Measurements from ENCODE around the gene ANKS1B.
A peak's percentile ranks its signal among the peaks of the same experiment; 100 is the strongest.

The ANKS1B gene

DNA sequence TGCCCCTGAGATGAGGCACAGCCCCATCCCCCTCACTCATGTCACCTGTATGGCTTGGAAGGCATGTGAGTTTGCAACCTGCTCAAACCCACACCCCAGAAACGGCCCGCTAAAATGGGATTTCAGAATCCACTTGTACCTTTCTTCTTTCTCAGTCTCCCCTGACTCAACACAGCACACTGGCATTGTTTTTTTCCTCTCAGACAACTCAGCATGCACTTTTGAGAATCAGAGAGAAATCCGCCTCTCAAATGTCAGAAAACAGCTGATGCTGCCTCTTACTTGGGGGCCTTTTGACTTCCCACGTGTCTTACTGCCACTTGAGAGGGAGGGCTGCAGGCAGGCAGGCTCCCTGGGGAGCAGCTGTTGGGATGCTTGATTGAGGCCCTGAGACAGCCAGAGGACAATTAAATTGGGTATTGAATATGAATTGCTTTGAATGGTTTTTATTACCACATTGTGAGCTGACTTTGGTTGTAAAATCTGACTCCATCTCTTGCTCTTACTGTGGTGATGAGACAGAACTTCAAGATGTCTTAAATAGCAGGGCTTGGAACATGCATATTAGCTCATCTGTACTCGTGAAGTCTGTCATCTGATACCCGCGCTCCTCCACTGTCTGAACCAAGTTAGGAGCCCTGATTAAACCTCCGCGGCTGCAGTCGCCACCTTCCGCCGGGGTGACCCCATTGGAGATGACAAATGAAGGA lies 1243.0 kb downstream of the ANKS1B start:
- peak in 4 of 56 donors; percentile 18 to 34 (median 30) for DNase-seq

DNA sequence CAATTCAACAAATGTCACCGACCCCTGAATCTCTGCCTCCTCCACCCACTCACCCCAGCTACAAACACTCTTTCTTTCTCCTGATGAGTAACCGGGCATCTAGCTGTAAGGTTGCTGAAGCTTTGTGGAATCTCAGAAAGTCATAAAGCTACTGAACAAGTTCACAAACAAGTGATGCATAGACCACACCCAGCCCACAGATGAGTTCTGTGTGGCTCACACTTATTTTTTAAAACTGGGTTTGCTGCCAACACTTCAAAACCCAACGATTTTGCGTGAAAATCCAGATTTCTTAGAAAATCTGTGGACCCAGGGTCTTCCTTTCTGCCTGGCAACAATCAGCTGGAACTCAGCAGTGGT lies 1243.6 kb downstream of the ANKS1B start:
- no peak for DNase-seq

DNA sequence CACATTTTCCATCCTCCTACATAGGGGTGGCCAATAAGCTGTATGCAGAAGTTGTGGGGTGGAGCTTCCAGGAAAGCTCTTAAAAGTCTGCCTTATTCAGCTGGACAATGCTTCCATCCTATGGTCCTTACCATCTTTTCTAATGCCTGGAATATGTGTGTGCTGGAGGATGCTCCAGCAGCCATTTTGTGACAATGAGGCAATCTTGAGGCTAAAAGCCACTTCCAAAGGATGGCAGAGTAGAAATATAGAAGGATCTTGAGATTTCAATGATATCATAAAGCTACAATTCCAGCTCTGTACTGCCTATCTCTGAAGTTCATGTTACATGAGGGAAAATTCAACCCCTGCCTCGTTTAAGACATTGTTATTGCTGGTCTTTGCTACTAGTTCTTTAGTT lies 1244.0 kb downstream of the ANKS1B start:
- DNase-seq, result no peak

DNA sequence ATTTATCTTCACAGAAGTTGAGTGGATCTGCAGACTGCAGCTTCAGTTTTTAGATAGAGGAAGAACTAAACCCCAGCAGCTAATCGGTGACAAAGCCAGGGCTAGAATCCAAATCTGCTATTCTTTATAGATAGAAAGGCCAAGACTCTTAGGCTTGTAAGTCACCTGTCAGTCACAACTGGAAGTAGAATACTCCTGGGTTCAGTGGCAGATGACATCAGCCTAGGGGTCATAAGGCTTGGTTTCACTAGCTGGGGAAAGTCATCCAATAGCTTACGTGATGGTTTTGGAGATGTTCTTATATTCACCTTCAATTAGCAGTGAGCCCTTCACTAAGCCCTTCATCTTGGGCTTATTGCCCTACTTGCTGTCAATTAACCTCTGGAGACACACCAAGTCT lies 1246.2 kb downstream of the ANKS1B start:
- DNase-seq, result no peak

DNA sequence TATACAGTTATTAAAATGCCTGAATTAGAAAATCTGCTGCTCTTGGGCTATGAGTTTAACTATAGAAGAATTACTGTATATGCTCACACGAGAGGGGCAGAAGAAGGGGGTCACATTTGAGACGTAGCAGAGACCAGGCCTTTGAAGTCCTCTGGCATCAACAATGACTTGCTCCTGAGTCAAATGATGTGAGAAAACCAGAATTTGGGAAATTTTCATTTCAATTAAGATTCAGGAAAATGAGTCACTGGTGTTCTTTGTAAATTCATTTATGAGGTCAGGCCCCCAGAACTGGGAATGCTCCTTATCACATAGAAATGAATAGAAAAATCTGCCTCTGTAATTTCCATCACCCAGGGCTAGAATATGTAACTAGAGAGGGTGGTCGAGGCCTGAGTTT lies 1246.7 kb downstream of the ANKS1B start:
- DNase-seq, result no peak

DNA sequence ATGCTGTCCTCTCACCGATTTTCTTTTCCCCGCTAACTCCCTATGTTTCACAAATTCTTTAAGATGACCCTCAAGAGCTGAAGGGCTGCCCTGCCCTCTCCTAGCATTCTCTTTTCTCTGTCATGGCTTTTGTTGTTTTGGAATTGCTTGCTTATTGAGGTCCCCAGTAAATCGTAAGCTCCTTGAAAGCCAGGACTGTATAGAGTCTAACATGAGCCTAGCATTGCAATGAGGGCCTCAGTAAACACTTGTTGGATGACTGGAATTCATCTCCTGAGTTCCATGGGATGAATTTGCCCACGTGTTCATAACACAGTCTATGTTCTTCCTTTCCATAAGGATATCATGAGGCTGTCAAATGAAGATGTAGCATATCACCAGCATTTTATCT lies 1247.4 kb downstream of the ANKS1B start:
- no peak for DNase-seq

DNA sequence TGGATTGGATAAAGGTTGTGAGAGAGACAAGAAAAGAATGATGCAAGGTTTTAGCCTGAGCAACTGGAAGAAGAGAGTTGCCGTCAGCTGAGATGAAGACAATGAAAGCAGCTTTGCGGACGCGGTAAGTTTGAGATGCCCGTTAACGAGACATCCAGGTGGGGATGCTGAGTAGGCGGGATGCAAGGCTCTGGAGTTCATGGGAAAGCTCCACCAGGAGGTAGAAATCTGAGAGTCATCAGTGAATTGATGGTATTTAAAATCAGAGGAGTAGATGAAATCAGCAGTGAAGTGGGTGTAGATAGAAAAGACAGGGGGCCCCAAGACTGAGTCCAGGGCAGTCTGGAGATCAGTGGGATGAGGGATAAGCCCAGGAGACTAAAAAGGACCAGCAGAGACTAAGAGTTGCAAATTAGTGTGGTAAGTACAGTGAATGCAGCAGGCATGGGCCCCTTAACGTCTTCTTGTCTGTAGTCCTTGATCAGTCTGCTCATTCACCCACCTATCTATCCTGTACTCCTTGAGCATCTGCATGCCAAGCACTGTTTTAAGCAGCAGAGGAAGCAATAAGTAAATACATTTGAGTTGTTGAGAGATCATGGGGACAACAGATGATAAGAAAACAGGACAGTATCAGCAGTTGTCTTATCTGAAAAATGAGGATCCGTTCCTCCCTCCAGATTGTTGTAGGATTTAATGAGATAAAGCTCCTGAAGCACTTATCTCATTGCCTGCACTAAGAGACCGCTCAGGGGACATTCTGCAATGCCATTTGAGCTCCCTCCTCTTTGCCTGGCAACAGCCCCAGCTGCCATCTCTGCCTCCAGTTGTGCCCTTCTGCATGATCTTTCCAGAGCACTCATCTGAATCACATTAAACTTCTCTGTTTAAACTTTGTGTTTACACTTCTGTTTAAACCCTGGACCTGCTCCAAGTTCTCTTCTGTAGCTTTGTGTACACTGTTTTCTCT lies 1248.1 kb downstream of the ANKS1B start:
- peak in 3 of 56 donors; percentile 19 to 32 (median 27) for DNase-seq

DNA sequence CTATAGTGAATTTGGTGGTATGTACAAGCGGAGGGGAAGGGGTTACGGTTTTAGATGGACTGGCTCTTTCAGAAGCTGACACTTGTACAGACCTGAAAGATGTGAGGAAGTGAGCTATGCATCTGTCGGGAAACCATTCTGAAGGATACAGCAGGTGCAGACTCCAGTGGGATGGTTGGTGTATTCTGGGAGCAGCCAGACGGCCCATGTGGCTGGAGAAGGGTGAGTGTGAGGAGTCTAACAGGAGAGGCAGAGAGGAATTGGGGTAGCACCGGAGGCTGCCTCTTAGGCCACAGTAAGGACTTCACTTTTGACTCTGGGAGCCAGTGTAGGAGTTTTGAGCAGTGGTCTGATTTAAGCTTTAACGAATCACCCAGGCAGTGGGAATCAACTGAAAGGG lies 1248.9 kb downstream of the ANKS1B start:
- no peak for DNase-seq

DNA sequence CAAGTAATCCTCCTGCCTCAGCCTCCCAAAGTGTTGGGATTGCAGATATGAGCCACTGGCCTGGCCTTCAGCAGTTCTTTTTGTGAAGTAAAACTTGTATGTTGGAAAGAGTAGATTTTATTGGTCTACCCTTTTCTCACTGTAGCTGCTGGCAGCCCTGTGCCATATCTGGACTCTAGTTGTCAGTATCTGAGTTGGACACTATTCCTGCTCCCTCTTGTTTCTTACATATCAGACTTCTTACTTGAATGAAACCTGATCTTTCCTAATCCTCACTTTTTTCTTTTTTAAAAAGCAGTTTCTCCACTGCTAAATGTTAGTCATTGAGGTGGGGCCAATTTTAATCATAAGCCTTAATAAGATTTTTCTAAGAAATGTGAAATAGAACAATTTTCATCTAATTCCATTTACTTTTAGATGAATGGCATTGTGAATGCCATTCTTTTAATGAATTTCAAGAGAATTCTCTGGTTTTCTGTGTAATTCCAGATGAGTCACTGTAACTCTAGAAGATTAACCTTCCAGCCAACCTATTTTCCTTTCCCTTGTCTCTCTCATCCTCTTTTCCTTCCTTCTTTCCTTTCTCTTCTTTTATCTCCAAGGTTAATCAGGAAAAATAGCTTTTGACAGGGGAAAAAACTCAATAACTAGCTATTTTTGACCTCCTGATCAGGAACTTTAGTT lies 1250.9 kb downstream of the ANKS1B start:
- DNase-seq, result no peak

DNA sequence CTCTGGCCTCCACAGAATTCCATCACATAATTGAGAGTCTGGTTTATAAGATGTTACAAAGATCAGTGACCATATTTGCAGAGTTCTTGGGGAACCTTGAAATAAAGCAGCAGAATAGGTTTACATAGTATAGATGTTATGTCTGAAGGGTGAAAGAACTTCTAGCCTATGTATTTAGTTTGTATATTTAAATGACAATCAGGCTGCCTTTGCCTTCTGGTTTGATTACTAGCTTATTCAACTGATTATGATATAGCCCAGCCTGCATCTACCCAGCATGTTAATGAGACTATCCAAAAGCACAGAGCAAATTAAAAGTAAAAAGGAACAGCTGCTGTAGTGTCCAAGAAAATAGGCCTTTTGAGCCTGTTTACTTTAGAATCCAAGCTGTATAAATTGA lies 1254.3 kb downstream of the ANKS1B start:
- DNase-seq, result no peak

DNA sequence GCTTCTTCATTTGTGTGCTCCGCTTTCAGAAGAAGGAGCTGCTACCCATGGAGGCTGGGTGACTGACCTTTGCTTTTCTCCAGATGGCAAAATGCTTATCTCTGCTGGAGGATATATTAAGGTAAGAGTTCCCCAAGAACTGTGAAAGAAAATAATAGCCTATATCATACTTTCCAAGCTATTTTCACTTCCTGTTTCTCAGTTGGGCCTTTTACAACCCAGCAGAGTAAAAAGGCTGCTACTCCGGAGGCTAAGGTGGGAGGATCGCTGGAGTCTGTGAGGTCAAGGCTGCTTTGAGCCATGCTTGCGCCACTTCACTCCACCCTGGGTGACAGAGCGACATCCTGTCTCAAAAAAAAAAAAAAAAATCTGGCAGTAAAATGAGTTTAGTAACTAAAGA lies 1257.5 kb downstream of the ANKS1B start:
- no peak for DNase-seq

DNA sequence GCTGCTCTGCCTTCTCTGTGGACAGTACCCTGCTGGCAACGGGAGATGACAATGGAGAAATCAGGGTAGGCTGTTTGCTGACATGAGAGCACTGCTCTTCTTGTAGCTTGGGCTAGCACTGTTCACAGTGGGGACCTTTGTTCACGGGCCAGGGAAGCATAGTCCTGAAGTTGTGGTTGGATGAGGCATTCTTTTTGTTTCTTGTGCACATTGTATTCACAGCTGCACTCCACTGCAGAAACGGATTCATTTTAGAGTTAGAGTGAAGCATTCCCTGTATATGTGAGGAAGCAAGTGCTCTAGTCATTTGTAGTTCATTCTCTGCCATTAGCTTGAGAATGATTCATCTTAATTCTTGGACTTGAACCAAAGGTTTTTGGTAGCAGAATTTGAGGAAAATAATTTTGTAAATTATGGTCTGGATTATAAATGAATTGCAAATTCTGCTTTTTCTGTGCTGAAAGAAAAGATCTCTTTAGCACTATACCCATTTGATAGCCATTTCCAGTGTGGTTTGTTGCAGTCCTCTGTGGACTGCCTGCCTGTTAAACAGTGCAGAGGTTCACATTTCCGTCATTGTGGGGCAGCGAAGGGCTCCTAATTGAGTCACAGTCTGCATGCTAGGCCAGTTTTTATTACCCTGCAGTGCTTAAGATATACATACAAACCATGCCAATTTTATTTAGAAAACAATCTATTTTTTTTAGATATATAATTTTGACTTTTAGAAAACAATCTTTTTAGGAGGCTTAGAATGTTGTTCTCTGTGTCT lies 1259.1 kb downstream of the ANKS1B start:
- peak in 47 of 56 donors; percentile 10 to 87 (median 63) for DNase-seq

DNA sequence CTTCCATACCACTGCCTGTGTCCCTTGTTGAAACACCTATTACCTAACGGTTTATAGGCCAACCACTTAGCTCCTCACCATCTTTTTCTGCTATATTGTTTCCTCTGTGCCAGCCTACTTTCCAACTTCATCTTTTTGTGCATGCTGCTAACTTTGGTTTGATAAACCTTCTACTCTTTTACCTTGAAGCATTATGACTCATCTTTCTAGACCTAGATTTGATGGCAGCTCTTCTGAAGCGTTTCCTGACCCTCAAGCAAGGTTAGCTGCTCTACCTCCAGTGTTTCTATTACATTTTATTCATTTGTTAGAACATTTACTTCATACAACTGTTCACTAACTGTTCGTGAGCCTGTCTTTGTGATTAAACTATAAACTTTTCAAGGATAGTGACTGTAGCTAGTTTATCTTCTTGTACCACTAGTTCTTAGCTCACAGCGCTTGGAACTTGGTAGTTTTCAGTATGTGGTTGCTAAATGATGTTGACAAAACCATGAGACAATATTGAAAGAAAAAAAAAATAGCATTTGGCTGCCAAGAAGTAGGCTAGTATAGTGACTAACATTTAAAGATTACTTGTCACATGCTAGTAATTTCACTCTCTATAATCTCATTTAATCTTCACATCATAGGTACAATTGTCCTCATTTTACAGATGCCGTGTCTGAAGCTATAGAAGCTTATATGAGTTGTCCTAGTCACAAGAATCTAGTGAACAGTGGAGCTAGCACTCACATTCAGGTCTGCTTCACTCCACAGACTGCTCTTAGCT lies 1260.2 kb downstream of the ANKS1B start:
- DNase-seq, result no peak

DNA sequence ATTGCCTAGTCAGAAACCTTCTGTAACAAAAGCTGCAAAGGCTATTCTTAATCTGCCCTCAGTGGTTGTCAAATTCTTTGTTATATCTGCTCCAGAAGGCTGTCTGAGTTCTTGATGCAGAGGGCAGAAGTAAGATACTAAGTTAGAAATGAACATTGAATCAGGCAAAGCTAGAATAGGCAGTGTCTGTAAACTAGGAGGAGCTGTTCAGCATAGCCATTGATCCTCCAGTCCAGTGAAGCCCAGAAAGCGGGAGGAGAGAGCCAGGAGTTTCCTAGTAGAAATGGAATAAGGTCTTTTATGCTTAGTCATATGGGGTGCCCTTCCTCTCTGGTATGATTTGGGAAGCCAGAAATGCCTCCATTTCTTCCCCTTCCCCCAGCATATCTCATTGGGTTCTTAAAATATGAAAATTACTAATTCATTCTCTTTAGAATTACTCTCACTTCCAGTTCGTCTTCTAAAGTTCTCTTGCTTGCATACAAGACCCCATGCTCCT lies 1263.5 kb downstream of the ANKS1B start:
- peak in 1 of 56 donors; percentile 3 for DNase-seq

DNA sequence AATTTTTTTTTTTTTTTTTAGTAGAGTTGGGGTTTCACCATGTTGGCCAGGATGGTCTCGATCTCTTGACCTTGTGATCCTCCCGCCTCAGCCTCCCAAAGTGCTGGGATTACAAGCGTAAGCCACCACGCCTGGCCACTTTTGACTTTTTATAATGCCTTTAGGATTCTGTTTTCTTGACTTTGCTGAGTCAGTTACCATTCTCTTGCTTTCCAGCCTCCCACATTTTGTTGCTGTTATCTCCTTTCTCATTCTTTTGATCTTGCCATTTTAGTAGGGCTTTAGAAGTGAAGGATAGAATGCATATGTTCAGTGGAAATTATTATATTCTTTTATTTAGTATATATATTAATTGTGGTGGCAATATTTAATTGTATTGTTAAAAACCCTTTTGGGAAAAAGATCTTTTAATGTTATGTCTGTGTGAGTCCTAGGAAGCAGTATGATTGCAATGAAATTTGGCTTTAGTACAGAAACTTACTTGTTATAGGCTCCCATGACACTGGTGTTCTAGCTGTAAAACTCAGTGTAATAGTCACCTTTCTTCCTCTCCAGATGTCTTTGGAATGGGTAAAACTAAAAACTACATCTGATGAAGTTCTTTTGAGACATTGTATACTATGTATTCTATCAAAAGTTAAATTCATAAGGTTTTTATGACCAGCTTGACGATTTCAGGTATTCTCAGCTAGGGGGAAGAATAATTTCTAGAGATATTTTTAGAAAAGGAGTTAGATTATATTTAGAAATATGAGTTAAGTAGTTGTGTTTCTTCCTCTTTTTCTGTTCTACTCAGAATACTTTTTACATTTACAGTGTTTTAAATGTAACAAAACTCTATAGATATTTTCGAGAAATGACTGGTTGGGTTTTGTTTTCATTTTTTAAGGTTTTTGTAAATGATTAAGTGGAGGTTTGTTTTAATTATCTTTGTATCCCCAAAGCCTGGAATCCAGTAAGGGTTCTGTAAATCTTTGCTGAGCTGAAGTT lies 1264.9 kb downstream of the ANKS1B start:
- DNase-seq, result no peak

DNA sequence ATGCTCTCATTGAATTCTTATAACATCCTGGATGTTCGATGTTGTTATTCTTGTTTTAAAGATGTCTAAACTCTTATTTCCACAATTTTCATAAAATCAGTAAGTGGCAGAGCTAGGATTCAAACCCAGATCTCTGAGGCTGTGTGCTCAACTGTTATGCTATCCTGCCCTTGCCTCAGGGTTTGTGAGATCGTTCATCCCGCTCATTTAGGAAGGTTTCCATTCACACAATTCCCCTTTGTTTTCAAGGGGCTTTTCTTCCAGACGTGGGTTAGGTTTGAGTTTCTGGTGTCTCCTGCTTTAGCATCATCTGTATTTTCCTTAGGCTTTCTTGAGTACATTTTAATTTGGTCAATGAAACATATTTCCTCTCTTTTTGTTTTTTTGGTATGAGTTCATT lies 1270.3 kb downstream of the ANKS1B start:
- DNase-seq, result no peak

DNA sequence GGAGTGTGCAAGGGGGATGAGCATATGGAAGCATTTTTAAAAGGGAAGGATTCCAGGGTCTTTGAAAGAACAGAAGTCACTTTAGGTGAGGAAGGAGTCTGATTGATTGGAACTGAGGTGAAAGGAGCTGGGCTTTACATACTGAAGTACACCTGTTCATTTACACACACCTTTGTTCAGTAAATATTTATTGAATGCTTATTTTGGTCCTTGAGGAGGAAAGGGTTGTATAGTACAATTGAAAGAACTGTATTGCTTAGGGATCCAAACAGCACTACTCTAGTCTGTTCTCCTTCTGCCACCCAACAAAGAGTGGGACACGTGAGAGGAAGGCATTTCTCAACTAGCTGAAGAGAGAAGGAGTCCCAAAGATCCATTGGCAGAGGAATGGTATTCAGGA lies 1275.7 kb downstream of the ANKS1B start:
- DNase-seq, result no peak

DNA sequence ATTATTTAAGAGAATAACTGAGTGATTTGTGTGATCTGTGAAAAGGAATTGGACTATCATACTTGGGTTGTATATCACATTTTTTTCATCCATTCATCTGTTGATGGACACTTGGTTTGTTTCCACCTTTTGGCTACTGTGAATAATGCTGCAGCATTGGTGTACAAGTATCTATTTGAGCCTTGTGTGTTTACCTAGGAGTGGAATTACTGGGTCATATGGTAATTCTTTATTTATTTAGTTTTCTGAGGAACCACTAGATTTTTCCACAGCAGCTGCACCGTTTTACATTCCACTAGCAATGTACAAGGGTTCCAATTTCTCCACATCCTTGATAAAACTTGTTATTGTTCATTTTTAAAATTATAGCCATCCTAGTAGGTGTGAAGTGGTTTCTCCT lies 1283.6 kb downstream of the ANKS1B start:
- no peak for DNase-seq

DNA sequence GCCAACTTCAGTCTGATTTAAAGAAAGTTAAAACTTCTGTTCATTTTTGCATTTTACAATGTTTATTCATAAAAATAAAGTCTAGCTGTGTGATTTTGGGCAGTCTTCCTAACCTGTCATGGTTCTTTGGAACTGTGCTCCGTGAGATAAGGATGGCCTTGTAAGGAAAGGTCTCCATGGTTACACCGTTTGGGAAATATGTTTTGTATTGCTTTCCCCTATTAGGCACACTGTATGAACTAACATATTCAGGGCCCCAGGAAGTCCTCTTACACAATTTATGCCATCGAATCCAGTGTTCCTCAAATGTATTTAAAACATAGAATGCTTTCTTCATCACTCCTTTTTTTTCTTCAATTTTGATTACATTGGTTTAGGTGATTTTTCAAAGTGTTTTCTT lies 1285.2 kb downstream of the ANKS1B start:
- DNase-seq, result no peak

Data from nucleus accumbens (tissue), 56 donors.